GM12878 (cell line): ENCODE data around the gene CNPPD1. TPM values are rescaled to one million over a fixed set of nuclear protein-coding genes. Genes with fewer than 3 reads are reported as not detected.

Experiments used
- CBFB ChIP-seq: IDR thresholded peaks from 2 replicates; pipeline ENCODE4 v1.6.1; 2016; ENCODE audit warnings: antibody characterized with exemption, low read depth
- CHD2 ChIP-seq: IDR thresholded peaks from 2 replicates; pipeline ENCODE4 v1.6.1; 2011; ENCODE audit warnings: low read depth, low read length, improper control_type of control experiment, borderline replicate concordance
- CREM ChIP-seq: IDR thresholded peaks from 2 replicates; pipeline ENCODE4 v1.6.1; 2014; ENCODE audit warnings: antibody characterized with exemption, low read depth
- FOXK2 ChIP-seq: fragments of 450-650 bp; IDR thresholded peaks from 2 replicates; pipeline ENCODE4 v1.6.1; 2017; ENCODE audit warnings: mild to moderate bottlenecking, moderate library complexity
- GATAD2B ChIP-seq: fragments of 450-650 bp; conservative IDR thresholded peaks from 2 replicates; pipeline ENCODE4 v1.6.1; 2017; ENCODE audit warnings: low read depth, mild to moderate bottlenecking, moderate library complexity
- HDGF ChIP-seq: fragments of 450-650 bp; IDR thresholded peaks from 2 replicates; pipeline ENCODE4 v1.6.1; 2016; ENCODE audit warnings: antibody characterized with exemption
- IRF5 ChIP-seq: fragments of 450-650 bp; IDR thresholded peaks from 2 replicates; pipeline ENCODE4 v1.6.1; 2017; ENCODE audit warnings: borderline replicate concordance
- PAX8 ChIP-seq: fragments of 450-650 bp; IDR thresholded peaks from 2 replicates; pipeline ENCODE4 v1.6.1; 2017; ENCODE audit warnings: mild to moderate bottlenecking, moderate library complexity
- PKNOX1 ChIP-seq: fragments of 450-650 bp; IDR thresholded peaks from 2 replicates; pipeline ENCODE4 v1.6.1; 2016; ENCODE audit warnings: mild to moderate bottlenecking
- RAD21 ChIP-seq: IDR thresholded peaks from 2 replicates; pipeline ENCODE4 v1.6.1; 2011; ENCODE audit warnings: mild to moderate bottlenecking, low read depth, low read length, moderate library complexity; ENCODE audit not compliant: insufficient read depth
- RB1 ChIP-seq: fragments of 450-650 bp; formaldehyde crosslinking; IDR thresholded peaks from 2 replicates; pipeline ENCODE4 v1.6.1; 2017; ENCODE audit warnings: mild to moderate bottlenecking, borderline replicate concordance
- REST ChIP-seq: IDR thresholded peaks from 2 replicates; pipeline ENCODE4 v1.6.1; 2012; ENCODE audit warnings: mild to moderate bottlenecking, low read depth, low read length
- RFX5 ChIP-seq: IDR thresholded peaks from 2 replicates; pipeline ENCODE4 v1.6.1; 2011; ENCODE audit warnings: low read depth, low read length, improper control_type of control experiment
- RUNX3 ChIP-seq: IDR thresholded peaks from 2 replicates; pipeline ENCODE4 v1.6.1; 2012; ENCODE audit warnings: low read length, inconsistent platforms
- SIN3A ChIP-seq: IDR thresholded peaks from 2 replicates; pipeline ENCODE4 v1.6.1; 2012; ENCODE audit warnings: low read depth, low read length, improper control_type of control experiment
- WRNIP1 ChIP-seq: IDR thresholded peaks from 2 replicates; pipeline ENCODE4 v1.6.1; 2011; ENCODE audit warnings: low read depth, low read length, improper control_type of control experiment, borderline replicate concordance
- ZNF622 ChIP-seq: fragments of 450-650 bp; IDR thresholded peaks from 2 replicates; pipeline ENCODE4 v1.6.1; 2017; ENCODE audit warnings: mild to moderate bottlenecking, inconsistent platforms
- polyA plus RNA-seq, 11 experiments: library from polyadenylated mRNA; depleted of rRNA in 4 of 11; unstranded in 6 of 11; stranded (reverse) in 5 of 11; fragments of >200 nt; fragmentation: Nextera tagmentation in 4 of 11; fragmentation: Illumina TruSeq in 1 of 11; extraction: Ambion mirVana in 4 of 11; extraction: Trizol in 1 of 11; gene quantifications; 1 replicate in 1 of 11; 2 replicates in 10 of 11; pipeline versions ENCODE4 v1.2.1 to v1.2.3, GENCODE V29; 2011 to 2016; ENCODE audit warnings: inconsistent platforms in 2 of 11, missing spikeins in 2 of 11, low read depth in 1 of 11
- total RNA-seq, 4 experiments: library from RNA; depleted of rRNA in 3 of 4; stranded (reverse); fragments of >200 nt in 3 of 4; fragmentation: Illumina TruSeq in 1 of 4; extraction: Trizol in 1 of 4; gene quantifications; 2 replicates each; pipeline versions ENCODE4 v1.2.1 to v1.2.3, GENCODE V29; 2013 to 2021
- TF ChIP-seq, protein P1 (sequence below): fragments of 450-650 bp; formaldehyde crosslinking; IDR thresholded peaks from 2 replicates; pipeline ENCODE4 v1.5.0; 2022; ENCODE audit warnings: mild to moderate bottlenecking, missing genetic modification characterization
- TF ChIP-seq, protein P2 (sequence below), 3 experiments: IDR thresholded peaks in 2 of 3; conservative IDR thresholded peaks in 1 of 3; 2 replicates each; pipeline ENCODE4 v1.5.1; 2011; ENCODE audit warnings: low read depth in 3 of 3, low read length in 3 of 3, mild to moderate bottlenecking in 3 of 3, control low read depth in 2 of 3, moderate library complexity in 2 of 3, inconsistent platforms in 1 of 3, mixed read lengths in 1 of 3; ENCODE audit not compliant: control insufficient read depth in 2 of 3, insufficient read depth in 1 of 3; ENCODE audit errors: extremely low read depth in 1 of 3

Gene CNPPD1
- total and polyA plus RNA-seq, 10 of the 15 experiments (the other 5 are each of a cell fraction or from before 2014, with no cell fraction given): 12.2 to 86.6 (median 43.4) TPM

GRCh38 chr2:219176818-219177551 lies at the start of gene CNPPD1 (continued):
- TF ChIP-seq, protein P1, sequence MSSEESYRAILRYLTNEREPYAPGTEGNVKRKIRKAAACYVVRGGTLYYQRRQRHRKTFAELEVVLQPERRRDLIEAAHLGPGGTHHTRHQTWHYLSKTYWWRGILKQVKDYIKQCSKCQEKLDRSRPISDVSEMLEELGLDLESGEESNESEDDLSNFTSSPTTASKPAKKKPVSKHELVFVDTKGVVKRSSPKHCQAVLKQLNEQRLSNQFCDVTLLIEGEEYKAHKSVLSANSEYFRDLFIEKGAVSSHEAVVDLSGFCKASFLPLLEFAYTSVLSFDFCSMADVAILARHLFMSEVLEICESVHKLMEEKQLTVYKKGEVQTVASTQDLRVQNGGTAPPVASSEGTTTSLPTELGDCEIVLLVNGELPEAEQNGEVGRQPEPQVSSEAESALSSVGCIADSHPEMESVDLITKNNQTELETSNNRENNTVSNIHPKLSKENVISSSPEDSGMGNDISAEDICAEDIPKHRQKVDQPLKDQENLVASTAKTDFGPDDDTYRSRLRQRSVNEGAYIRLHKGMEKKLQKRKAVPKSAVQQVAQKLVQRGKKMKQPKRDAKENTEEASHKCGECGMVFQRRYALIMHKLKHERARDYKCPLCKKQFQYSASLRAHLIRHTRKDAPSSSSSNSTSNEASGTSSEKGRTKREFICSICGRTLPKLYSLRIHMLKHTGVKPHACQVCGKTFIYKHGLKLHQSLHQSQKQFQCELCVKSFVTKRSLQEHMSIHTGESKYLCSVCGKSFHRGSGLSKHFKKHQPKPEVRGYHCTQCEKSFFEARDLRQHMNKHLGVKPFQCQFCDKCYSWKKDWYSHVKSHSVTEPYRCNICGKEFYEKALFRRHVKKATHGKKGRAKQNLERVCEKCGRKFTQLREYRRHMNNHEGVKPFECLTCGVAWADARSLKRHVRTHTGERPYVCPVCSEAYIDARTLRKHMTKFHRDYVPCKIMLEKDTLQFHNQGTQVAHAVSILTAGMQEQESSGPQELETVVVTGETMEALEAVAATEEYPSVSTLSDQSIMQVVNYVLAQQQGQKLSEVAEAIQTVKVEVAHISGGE (CRISPR knock-in tag): no peak
- TF ChIP-seq HDGF (no peak), ZNF622 (no peak), GATAD2B (peak; percentile 98), CBFB (no peak), RAD21 (no peak), SIN3A (no peak; the same call in 1 of the 2 replicates), RUNX3 (0 out of 2 replicates have a peak, but pooled peaks have one; percentile 14), IRF5 (no peak), RFX5 (no peak), PAX8 (no peak), FOXK2 (peak; percentile 47; the same call in 1 of the 2 replicates), WRNIP1 (no peak), PKNOX1 (no peak), CHD2 (0 out of 2 replicates have a peak, but pooled peaks have one; percentile 36), REST (no peak), RB1 (peak; percentile 82; the same call in 1 of the 2 replicates), CREM (peak; percentile 57)
- TF ChIP-seq, protein P2, sequence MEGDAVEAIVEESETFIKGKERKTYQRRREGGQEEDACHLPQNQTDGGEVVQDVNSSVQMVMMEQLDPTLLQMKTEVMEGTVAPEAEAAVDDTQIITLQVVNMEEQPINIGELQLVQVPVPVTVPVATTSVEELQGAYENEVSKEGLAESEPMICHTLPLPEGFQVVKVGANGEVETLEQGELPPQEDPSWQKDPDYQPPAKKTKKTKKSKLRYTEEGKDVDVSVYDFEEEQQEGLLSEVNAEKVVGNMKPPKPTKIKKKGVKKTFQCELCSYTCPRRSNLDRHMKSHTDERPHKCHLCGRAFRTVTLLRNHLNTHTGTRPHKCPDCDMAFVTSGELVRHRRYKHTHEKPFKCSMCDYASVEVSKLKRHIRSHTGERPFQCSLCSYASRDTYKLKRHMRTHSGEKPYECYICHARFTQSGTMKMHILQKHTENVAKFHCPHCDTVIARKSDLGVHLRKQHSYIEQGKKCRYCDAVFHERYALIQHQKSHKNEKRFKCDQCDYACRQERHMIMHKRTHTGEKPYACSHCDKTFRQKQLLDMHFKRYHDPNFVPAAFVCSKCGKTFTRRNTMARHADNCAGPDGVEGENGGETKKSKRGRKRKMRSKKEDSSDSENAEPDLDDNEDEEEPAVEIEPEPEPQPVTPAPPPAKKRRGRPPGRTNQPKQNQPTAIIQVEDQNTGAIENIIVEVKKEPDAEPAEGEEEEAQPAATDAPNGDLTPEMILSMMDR (IDR thresholded peaks at IDR 0.05 in 2 of 3, conservative IDR thresholded peaks at IDR 0.05 in 1 of 3; ENCODE audit: control insufficient read depth in 2 of 3, extremely low read depth in 1 of 3, insufficient read depth in 1 of 3, low read depth in 3 of 3, low read length in 3 of 3): no peak
